SK-N-SH (cell line): ENCODE data around the gene FHIP1B. TPM values are rescaled to one million over a fixed set of nuclear protein-coding genes. Genes with fewer than 3 reads are reported as not detected.

Source experiments
- CTCF ChIA-PET: fragments of 300-600, 350-600 bp; formaldehyde crosslinking; extraction: SDS; loops from one replicate; lab custom pipeline; 2021; lab: Yijun Ruan, JAX
- POLR2A ChIA-PET: fragments of 350-600 bp; sonication (Branson Sonifier 250); formaldehyde crosslinking; extraction: SDS; loops from one replicate; lab custom pipeline; 2020; ENCODE audit warnings: antibody characterized with exemption, inconsistent platforms; lab: Yijun Ruan, JAX
- DNase-seq: peaks from one replicate; pipeline ENCODE4 v3.0.0; 2012
- H2AFZ ChIP-seq: fragments of 200-600 bp; sonication (generic); 2 replicates; pipeline ENCODE4 v1.8.1; 2016; ENCODE audit warnings: antibody characterized with exemption, mild to moderate bottlenecking, low read depth
- H3F3A ChIP-seq: fragments of 200-600 bp; sonication (generic); replicated peaks from 2 replicates; pipeline ENCODE3; 2016; ENCODE audit warnings: antibody characterized with exemption, mild to moderate bottlenecking; ENCODE audit not compliant: insufficient read depth
- H3K27ac ChIP-seq, 2 experiments: fragments of 200-500 bp in 1 of 2; fragments of 200-600 bp in 1 of 2; sonication (Bioruptor generic) in 1 of 2; sonication (generic), shearing (Covaris generic) in 1 of 2; 2 replicates each; pipeline versions ENCODE4 v1.5.1 to v1.6.1; 2014 to 2016; ENCODE audit warnings: low read depth in 2 of 2, inconsistent platforms in 1 of 2, low read length in 1 of 2, mild to moderate bottlenecking in 1 of 2, mixed read lengths in 1 of 2
- H3K27me3 ChIP-seq: fragments of 200-600 bp; sonication (generic), shearing (Covaris generic); 2 replicates; pipeline ENCODE4 v1.6.1; 2016; ENCODE audit warnings: mixed run types; ENCODE audit not compliant: insufficient read depth
- H3K36me3 ChIP-seq, 2 experiments: fragments of 200-500 bp in 1 of 2; fragments of 200-600 bp in 1 of 2; sonication (Bioruptor generic) in 1 of 2; sonication (generic) in 1 of 2; replicated peaks in 1 of 2; 2 replicates each; pipeline versions ENCODE3 to v1.5.1; 2014 to 2016; ENCODE audit warnings: low read length in 1 of 2, mild to moderate bottlenecking in 1 of 2; ENCODE audit not compliant: insufficient read depth in 2 of 2, control insufficient read depth in 1 of 2
- H3K4me1 ChIP-seq, 2 experiments: fragments of 200-500 bp in 1 of 2; fragments of 200-600 bp in 1 of 2; sonication (Bioruptor generic) in 1 of 2; sonication (generic), shearing (Covaris generic) in 1 of 2; 2 replicates each; pipeline versions ENCODE4 v1.5.1 to v1.6.1; 2014 to 2016; ENCODE audit warnings: low read depth in 1 of 2, low read length in 1 of 2, mixed run types in 1 of 2; ENCODE audit not compliant: insufficient read depth in 2 of 2, control insufficient read depth in 1 of 2
- H3K4me2 ChIP-seq: fragments of 200-600 bp; sonication (generic), shearing (Covaris generic); 2 replicates; pipeline ENCODE4 v1.6.1; 2017; ENCODE audit warnings: mixed run types
- H3K4me3 ChIP-seq, 2 experiments: fragments of 200-500 bp in 1 of 2; fragments of 200-600 bp in 1 of 2; sonication (Bioruptor generic) in 1 of 2; sonication (generic), shearing (Covaris generic) in 1 of 2; 2 replicates each; pipeline versions ENCODE4 v1.5.1 to v1.8.1; 2014 to 2016; ENCODE audit warnings: low read depth in 2 of 2, inconsistent platforms in 1 of 2, low read length in 1 of 2, mild to moderate bottlenecking in 1 of 2, mixed read lengths in 1 of 2, moderate library complexity in 1 of 2
- H3K79me2 ChIP-seq: fragments of 200-600 bp; sonication (generic); 2 replicates; pipeline ENCODE4 v1.8.1; 2017; ENCODE audit warnings: mild to moderate bottlenecking; ENCODE audit not compliant: insufficient read depth
- H3K9ac ChIP-seq: fragments of 200-600 bp; sonication (generic); 2 replicates; pipeline ENCODE4 v1.6.1; 2017; ENCODE audit warnings: mixed run types
- H3K9me2 ChIP-seq: fragments of 200-600 bp; sonication (generic); 2 replicates; pipeline ENCODE4 v1.6.1; 2017; ENCODE audit warnings: mixed run types
- H3K9me3 ChIP-seq: fragments of 200-600 bp; sonication (generic); 2 replicates; pipeline ENCODE4 v1.6.1; 2017; ENCODE audit warnings: mixed run types, mild to moderate bottlenecking, moderate library complexity
- H4K20me1 ChIP-seq: fragments of 200-600 bp; sonication (generic); 2 replicates; pipeline ENCODE4 v1.6.1; 2017; ENCODE audit warnings: mild to moderate bottlenecking, mixed run types; ENCODE audit not compliant: insufficient read depth
- ELF1 ChIP-seq: IDR thresholded peaks from 2 replicates; pipeline ENCODE4 v1.4.0; 2012
- EZH2phosphoT487 ChIP-seq: fragments of 200-600 bp; sonication (generic); IDR thresholded peaks from 2 replicates; pipeline ENCODE4 v1.6.1; 2017; ENCODE audit warnings: low read depth, mixed run types, mild to moderate bottlenecking, antibody characterized with exemption, moderate library complexity, borderline replicate concordance
- FOXJ3 ChIP-seq: sonication (generic); formaldehyde crosslinking; IDR thresholded peaks from 2 replicates; pipeline ENCODE4 v1.5.1; 2020; ENCODE audit warnings: mild to moderate bottlenecking, missing genetic modification reagents
- GABPA ChIP-seq: IDR thresholded peaks from 2 replicates; pipeline ENCODE4 v1.4.0; 2012; ENCODE audit warnings: low read depth, mild to moderate bottlenecking
- GATA2 ChIP-seq: sonication (generic); formaldehyde crosslinking; IDR thresholded peaks from 2 replicates; pipeline ENCODE4 v1.5.0; 2020; ENCODE audit warnings: mild to moderate bottlenecking, missing genetic modification reagents
- JUND ChIP-seq: IDR thresholded peaks from 2 replicates; pipeline ENCODE4 v1.4.0; 2012
- NFIC ChIP-seq: IDR thresholded peaks from 2 replicates; pipeline ENCODE4 v1.4.0; 2012; ENCODE audit warnings: borderline replicate concordance
- NRF1 ChIP-seq: IDR thresholded peaks from 2 replicates; pipeline ENCODE4 v1.6.1; 2012; ENCODE audit warnings: low read depth, mild to moderate bottlenecking, low read length
- RAD21 ChIP-seq: IDR thresholded peaks from 2 replicates; pipeline ENCODE4 v1.6.1; 2012; ENCODE audit warnings: mild to moderate bottlenecking, low read length
- RCOR1 ChIP-seq: fragments of 150-350 bp; IDR thresholded peaks from 2 replicates; pipeline ENCODE4 v1.6.1; 2017; ENCODE audit warnings: antibody characterized with exemption, low read length
- RFX5 ChIP-seq: IDR thresholded peaks from 2 replicates; pipeline ENCODE4 v1.6.1; 2012; ENCODE audit warnings: mild to moderate bottlenecking, improper control_type of control experiment, low read length
- SIN3A ChIP-seq: IDR thresholded peaks from 2 replicates; pipeline ENCODE4 v1.6.1; 2012; ENCODE audit warnings: low read depth, mild to moderate bottlenecking, low read length, moderate library complexity, borderline replicate concordance
- TEAD4 ChIP-seq: IDR thresholded peaks from 2 replicates; pipeline ENCODE4 v1.4.0; 2012; ENCODE audit warnings: mild to moderate bottlenecking, borderline replicate concordance; ENCODE audit not compliant: insufficient read depth
- WGBS: methylation state at CpG from one replicate; pipeline ENCODE4 v1.1.6; 2017; ENCODE audit warnings: low lambda C conversion rate; 5-methylcytosine and 5-hydroxymethylcytosine counted together
- polyA plus RNA-seq, 3 experiments: library from polyadenylated mRNA; depleted of rRNA; stranded (reverse); fragments of >200 nt; gene quantifications; 2 replicates each; pipeline ENCODE4 v1.2.3, GENCODE V29; 2012
- TF ChIP-seq, protein P1 (sequence below): IDR thresholded peaks from 2 replicates; pipeline ENCODE4 v1.6.1; 2012; ENCODE audit warnings: mild to moderate bottlenecking, low read depth, low read length, moderate library complexity
- TF ChIP-seq, protein P2 (sequence below): IDR thresholded peaks from 2 replicates; pipeline ENCODE4 v1.4.0; 2012; ENCODE audit warnings: low read depth, borderline replicate concordance

The FHIP1B gene
- polyA plus RNA-seq, 1 of the 3 experiments (the other 2 are of a cell fraction), result 26.3 TPM

DNA sequence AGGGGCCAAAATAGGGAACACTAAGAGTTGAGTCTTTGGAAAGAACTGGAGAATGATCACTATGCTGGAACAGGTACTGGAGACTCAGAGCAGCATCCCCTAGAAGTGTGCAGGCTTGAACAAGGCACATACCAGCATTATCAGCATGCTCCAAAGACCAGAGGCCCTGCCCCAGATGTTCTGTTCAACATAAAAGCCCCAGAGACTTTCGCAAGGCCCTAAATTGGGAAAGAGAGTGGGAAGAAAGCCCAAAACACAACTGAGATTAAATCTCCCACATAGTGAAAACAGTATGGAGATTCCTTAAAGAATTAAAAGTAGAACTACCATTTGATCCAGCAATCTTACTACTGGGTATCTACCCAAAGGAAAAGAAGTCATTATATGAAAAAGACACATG, 13.8 kb upstream of the FHIP1B start:
- H3K4me3 ChIP-seq, result no peak overlapping the region
- POLR2A ChIA-PET, result no interaction called here
- H3K36me3 ChIP-seq, result no peaks in the 10 kb centered on the region
- CTCF ChIA-PET, result interaction anchor here (3.8 kb wide), 1 partner anchor 68 kb away, joined by 36 read pairs; no protein-coding TSS in a partner anchor
- H3K9me2 ChIP-seq, result no peaks in the 10 kb centered on the region
- no peak for DNase-seq
- H3F3A ChIP-seq, result no peaks in the 10 kb centered on the region
- no peaks in the 10 kb centered on the region for H3K79me2 ChIP-seq
- TF ChIP-seq, protein P1, sequence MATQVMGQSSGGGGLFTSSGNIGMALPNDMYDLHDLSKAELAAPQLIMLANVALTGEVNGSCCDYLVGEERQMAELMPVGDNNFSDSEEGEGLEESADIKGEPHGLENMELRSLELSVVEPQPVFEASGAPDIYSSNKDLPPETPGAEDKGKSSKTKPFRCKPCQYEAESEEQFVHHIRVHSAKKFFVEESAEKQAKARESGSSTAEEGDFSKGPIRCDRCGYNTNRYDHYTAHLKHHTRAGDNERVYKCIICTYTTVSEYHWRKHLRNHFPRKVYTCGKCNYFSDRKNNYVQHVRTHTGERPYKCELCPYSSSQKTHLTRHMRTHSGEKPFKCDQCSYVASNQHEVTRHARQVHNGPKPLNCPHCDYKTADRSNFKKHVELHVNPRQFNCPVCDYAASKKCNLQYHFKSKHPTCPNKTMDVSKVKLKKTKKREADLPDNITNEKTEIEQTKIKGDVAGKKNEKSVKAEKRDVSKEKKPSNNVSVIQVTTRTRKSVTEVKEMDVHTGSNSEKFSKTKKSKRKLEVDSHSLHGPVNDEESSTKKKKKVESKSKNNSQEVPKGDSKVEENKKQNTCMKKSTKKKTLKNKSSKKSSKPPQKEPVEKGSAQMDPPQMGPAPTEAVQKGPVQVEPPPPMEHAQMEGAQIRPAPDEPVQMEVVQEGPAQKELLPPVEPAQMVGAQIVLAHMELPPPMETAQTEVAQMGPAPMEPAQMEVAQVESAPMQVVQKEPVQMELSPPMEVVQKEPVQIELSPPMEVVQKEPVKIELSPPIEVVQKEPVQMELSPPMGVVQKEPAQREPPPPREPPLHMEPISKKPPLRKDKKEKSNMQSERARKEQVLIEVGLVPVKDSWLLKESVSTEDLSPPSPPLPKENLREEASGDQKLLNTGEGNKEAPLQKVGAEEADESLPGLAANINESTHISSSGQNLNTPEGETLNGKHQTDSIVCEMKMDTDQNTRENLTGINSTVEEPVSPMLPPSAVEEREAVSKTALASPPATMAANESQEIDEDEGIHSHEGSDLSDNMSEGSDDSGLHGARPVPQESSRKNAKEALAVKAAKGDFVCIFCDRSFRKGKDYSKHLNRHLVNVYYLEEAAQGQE, result no peak
- no peak for TF ChIP-seq RFX5
- no peak for TF ChIP-seq GATA2 (CRISPR knock-in tag)
- TF ChIP-seq RAD21, result no peak
- TF ChIP-seq RCOR1, result no peak
- no peak for TF ChIP-seq TEAD4
- TF ChIP-seq NFIC, result no peak
- TF ChIP-seq, all 33 proteins: peak for 0
- no peak overlapping the region for H2AFZ ChIP-seq
- H4K20me1 ChIP-seq, result no peaks in the 10 kb centered on the region
- WGBS, result 7% methylated on average over 1 of the region's 1 CpG
- peaks cover 29% of the 10 kb centered on the region; the same call in 1 of the 2 replicates for H3K27me3 ChIP-seq
- H3K4me2 ChIP-seq, result no peak overlapping the region
- H3K9me3 ChIP-seq, result no peaks in the 10 kb centered on the region
- no peak overlapping the region for H3K27ac ChIP-seq
- no peak overlapping the region for H3K9ac ChIP-seq
- no peaks in the 10 kb centered on the region; a peak in 1 of 4 replicates for H3K4me1 ChIP-seq

DNA sequence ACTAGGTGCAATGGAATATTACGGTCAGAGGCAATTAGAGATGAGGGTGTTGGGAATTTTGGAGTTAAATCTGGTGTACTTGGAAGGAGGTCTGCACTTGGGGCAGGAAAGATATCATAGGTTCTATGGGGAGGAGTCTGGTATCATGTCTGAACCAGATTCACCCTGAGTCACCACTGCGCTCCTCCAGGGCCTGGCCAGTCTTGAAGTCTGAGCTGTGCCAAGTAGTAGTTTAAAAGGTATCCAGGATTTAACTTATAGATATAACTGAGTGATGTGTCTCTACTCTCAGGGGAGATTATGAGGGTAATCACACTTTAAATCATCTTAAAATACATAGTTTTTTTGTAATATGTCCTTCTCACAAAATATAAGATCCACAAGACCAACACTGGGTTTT, 11.1 kb upstream of the FHIP1B start:
- CTCF ChIA-PET, result interaction anchor here (2.7 kb wide), 1 partner anchor 108 kb away, joined by 11 read pairs; no protein-coding TSS in a partner anchor
- Histone ChIP-seq H3K4me2 (no peak overlapping the region), H2AFZ (no peak overlapping the region), H3K9ac (no peak overlapping the region), H3K27ac (no peak overlapping the region), H3K4me1 (no peaks in the 10 kb centered on the region; a peak in 1 of 4 replicates), H3K4me3 (no peak overlapping the region), H3K27me3 (peaks cover 37% of the 10 kb centered on the region), H3K36me3 (no peaks in the 10 kb centered on the region), H3F3A (no peaks in the 10 kb centered on the region), H3K9me3 (no peaks in the 10 kb centered on the region), H3K79me2 (no peaks in the 10 kb centered on the region), H3K9me2 (no peaks in the 10 kb centered on the region), H4K20me1 (no peaks in the 10 kb centered on the region)
- TF ChIP-seq RCOR1, result no peak
- WGBS, result 56% methylated on average over 2 of the region's 2 CpGs
- POLR2A ChIA-PET, result no interaction called here
- no peak for DNase-seq

DNA sequence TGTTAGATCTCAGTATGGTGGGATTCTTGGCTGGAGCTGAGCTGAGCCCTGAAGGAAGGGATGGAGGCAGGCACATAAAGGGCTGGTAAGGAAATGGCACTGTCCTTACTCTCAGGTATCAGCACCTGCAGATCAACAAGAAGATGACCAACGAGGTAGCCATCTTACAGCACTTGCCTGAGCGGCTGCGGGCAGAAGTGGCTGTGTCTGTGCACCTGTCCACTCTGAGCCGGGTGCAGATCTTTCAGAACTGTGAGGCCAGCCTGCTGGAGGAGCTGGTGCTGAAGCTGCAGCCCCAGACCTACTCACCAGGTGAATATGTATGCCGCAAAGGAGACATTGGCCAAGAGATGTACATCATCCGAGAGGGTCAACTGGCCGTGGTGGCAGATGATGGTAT, 6.9 kb upstream of the FHIP1B start:
- WGBS, result 0% methylated on average over 1 of the region's 7 CpGs
- CTCF ChIA-PET, result interaction anchor here (1.3 to 2.8 kb wide), 3 partner anchors 10 to 122 kb away, joined by 4 to 13 read pairs (median 9); no protein-coding TSS in a partner anchor
- no peak for TF ChIP-seq NRF1
- TF ChIP-seq GABPA, result no peak
- TF ChIP-seq ELF1, result no peak
- TF ChIP-seq JUND, result no peak
- TF ChIP-seq, protein P2, sequence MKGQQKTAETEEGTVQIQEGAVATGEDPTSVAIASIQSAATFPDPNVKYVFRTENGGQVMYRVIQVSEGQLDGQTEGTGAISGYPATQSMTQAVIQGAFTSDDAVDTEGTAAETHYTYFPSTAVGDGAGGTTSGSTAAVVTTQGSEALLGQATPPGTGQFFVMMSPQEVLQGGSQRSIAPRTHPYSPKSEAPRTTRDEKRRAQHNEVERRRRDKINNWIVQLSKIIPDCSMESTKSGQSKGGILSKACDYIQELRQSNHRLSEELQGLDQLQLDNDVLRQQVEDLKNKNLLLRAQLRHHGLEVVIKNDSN, result no peak
- TF ChIP-seq EZH2phosphoT487, result no peak
- no peak for TF ChIP-seq FOXJ3 (CRISPR knock-in tag)
- no peak for TF ChIP-seq SIN3A

More for the DNA sequence above, 6.9 kb upstream of the FHIP1B start:
- no peak for DNase-seq
- no peaks in the 10 kb centered on the region for H3K36me3 ChIP-seq
- no peak overlapping the region for H3K27ac ChIP-seq
- H4K20me1 ChIP-seq, result no peaks in the 10 kb centered on the region
- no peak overlapping the region for H2AFZ ChIP-seq
- H3K9ac ChIP-seq, result no peak overlapping the region
- H3K79me2 ChIP-seq, result no peaks in the 10 kb centered on the region
- H3K27me3 ChIP-seq, result peaks cover 48% of the 10 kb centered on the region
- POLR2A ChIA-PET, result no interaction called here
- no peaks in the 10 kb centered on the region for H3K9me3 ChIP-seq
- H3F3A ChIP-seq, result peaks cover under 1% of the 10 kb centered on the region
- no peaks in the 10 kb centered on the region for H3K4me1 ChIP-seq
- no peak overlapping the region for H3K4me2 ChIP-seq
- H3K9me2 ChIP-seq, result no peaks in the 10 kb centered on the region
- no peak overlapping the region for H3K4me3 ChIP-seq
